MM.1S (cell line): ENCODE measurements around the gene R3HDM1.

Experiments
- DNase-seq: peaks from one replicate; pipeline ENCODE4 v3.0.0-alpha.2; 2015
- H2AFZ ChIP-seq: fragments of 300-600 bp; sonication (generic); 2 replicates; pipeline ENCODE4 v1.6.0; 2016; ENCODE audit warnings: antibody characterized with exemption, low read length
- H3F3A ChIP-seq: fragments of 300-600 bp; sonication (generic); 2 replicates; pipeline ENCODE4 v1.6.1; 2016; ENCODE audit warnings: mild to moderate bottlenecking, antibody characterized with exemption, low read length, moderate library complexity, mixed read lengths; ENCODE audit not compliant: insufficient read depth
- H3K27ac ChIP-seq: fragments of 300-600 bp; sonication (generic); 2 replicates; pipeline ENCODE4 v1.5.1; 2016; ENCODE audit warnings: mild to moderate bottlenecking, low read length
- H3K27me3 ChIP-seq: fragments of 300-600 bp; sonication (generic); replicated peaks from 2 replicates; pipeline ENCODE4 v1.6.0; 2016; ENCODE audit warnings: low read length; ENCODE audit not compliant: insufficient read depth
- H3K36me3 ChIP-seq: fragments of 300-600 bp; sonication (generic); replicated peaks from 2 replicates; pipeline ENCODE4 v1.6.1; 2016; ENCODE audit warnings: mild to moderate bottlenecking, low read length, mixed read lengths; ENCODE audit not compliant: insufficient read depth
- H3K4me1 ChIP-seq: fragments of 300-600 bp; sonication (generic); 2 replicates; pipeline ENCODE4 v1.6.1; 2016; ENCODE audit warnings: low read length, mixed read lengths
- H3K4me2 ChIP-seq: fragments of 300-600 bp; sonication (generic); 2 replicates; pipeline ENCODE4 v1.6.0; 2016; ENCODE audit warnings: low read depth, low read length
- H3K4me3 ChIP-seq: fragments of 300-600 bp; sonication (generic); 2 replicates; pipeline ENCODE4 v1.5.1; 2016; ENCODE audit warnings: low read length, mixed read lengths
- H3K79me2 ChIP-seq: fragments of 300-600 bp; sonication (generic); 2 replicates; pipeline ENCODE4 v1.6.1; 2016; ENCODE audit warnings: mixed run types, low read length, mixed read lengths
- H3K9ac ChIP-seq: fragments of 300-600 bp; sonication (generic); 2 replicates; pipeline ENCODE4 v1.6.1; 2016; ENCODE audit warnings: low read length, mixed read lengths
- H3K9me2 ChIP-seq: fragments of 300-600 bp; sonication (generic); replicated peaks from 2 replicates; pipeline ENCODE4 v1.6.1; 2016; ENCODE audit warnings: mild to moderate bottlenecking, low read length, mixed read lengths; ENCODE audit not compliant: insufficient read depth
- H3K9me3 ChIP-seq: fragments of 300-600 bp; sonication (generic); replicated peaks from 2 replicates; pipeline ENCODE4 v1.6.1; 2016; ENCODE audit warnings: mild to moderate bottlenecking, low read length, mixed read lengths; ENCODE audit not compliant: insufficient read depth
- H4K20me1 ChIP-seq: fragments of 300-600 bp; sonication (generic); 2 replicates; pipeline ENCODE4 v1.6.1; 2016; ENCODE audit warnings: mild to moderate bottlenecking, low read length, moderate library complexity, mixed read lengths; ENCODE audit not compliant: insufficient read depth
- EZH2 ChIP-seq: fragments of 300-600 bp; sonication (generic); optimal IDR thresholded peaks from 2 replicates; pipeline ENCODE3; 2017; ENCODE audit warnings: low read depth, mild to moderate bottlenecking, antibody characterized with exemption, low read length, mixed read lengths
- EZH2phosphoT487 ChIP-seq: fragments of 300-600 bp; sonication (generic); IDR thresholded peaks from 2 replicates; pipeline ENCODE4 v1.6.1; 2018; ENCODE audit warnings: antibody characterized with exemption, low read length
- TF ChIP-seq, protein P1 (sequence below): fragments of 300-600 bp; sonication (generic); IDR thresholded peaks from 2 replicates; pipeline ENCODE4 v1.5.1; 2016; ENCODE audit warnings: antibody characterized with exemption, low read length, mixed read lengths

The R3HDM1 gene

DNA sequence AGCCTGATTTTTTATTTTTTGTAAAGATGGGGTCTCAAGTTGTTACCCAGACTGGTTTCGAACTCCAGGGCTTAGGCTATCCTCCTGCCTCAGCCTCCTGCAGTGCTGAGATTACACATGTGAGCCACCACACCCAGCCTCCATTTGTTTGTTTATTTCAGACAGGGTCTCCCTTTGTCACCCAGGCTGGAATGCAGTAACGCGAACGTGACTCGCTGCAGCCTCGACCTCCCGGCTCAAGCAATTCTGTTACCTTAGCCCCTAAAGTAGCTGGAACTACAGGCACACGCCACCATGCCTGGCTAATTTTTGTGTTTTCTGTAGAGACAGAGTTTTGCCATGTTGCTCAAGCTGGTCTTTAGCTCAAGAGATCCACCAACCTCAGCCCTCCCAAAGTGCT lies 237.6 kb downstream of the R3HDM1 start:
- Histone ChIP-seq H3K79me2 (peaks cover 30% of the 10 kb centered on the region), H3K27ac (no peak overlapping the region), H3K36me3 (peaks cover 15% of the 10 kb centered on the region; the same call in 1 of the 2 replicates), H4K20me1 (no peaks in the 10 kb centered on the region), H3K9me2 (no peaks in the 10 kb centered on the region), H2AFZ (no peak overlapping the region), H3K9ac (no peak overlapping the region), H3K4me1 (no peaks in the 10 kb centered on the region), H3F3A (no peaks in the 10 kb centered on the region), H3K4me3 (no peak overlapping the region), H3K27me3 (no peaks in the 10 kb centered on the region), H3K4me2 (no peak overlapping the region), H3K9me3 (no peaks in the 10 kb centered on the region)
- no peak for DNase-seq
- no peak for TF ChIP-seq EZH2
- TF ChIP-seq EZH2phosphoT487 = no peak
- TF ChIP-seq, protein P1, sequence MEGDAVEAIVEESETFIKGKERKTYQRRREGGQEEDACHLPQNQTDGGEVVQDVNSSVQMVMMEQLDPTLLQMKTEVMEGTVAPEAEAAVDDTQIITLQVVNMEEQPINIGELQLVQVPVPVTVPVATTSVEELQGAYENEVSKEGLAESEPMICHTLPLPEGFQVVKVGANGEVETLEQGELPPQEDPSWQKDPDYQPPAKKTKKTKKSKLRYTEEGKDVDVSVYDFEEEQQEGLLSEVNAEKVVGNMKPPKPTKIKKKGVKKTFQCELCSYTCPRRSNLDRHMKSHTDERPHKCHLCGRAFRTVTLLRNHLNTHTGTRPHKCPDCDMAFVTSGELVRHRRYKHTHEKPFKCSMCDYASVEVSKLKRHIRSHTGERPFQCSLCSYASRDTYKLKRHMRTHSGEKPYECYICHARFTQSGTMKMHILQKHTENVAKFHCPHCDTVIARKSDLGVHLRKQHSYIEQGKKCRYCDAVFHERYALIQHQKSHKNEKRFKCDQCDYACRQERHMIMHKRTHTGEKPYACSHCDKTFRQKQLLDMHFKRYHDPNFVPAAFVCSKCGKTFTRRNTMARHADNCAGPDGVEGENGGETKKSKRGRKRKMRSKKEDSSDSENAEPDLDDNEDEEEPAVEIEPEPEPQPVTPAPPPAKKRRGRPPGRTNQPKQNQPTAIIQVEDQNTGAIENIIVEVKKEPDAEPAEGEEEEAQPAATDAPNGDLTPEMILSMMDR = no peak

DNA sequence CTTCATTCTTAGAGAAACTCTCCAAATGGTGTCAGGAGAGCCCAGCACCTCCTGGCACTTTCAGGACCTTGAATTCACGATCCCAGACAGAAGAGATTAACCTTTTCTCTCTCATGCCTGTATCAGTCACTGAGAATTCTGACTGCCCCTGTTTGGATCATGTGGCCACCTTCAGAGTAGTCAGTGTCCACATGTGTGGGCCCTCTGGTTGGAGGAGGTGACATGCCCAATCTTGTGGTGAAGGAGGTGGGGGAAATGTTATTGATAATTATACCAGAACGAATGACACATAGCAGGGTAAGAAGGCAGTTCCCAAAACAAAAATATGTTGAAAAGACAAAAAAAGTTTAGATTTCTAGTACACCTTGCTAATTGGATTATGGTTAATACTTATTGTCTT lies 242.0 kb downstream of the R3HDM1 start:
- Histone ChIP-seq H3K27me3 (no peaks in the 10 kb centered on the region), H3K9ac (no peak overlapping the region), H3F3A (no peaks in the 10 kb centered on the region), H3K36me3 (peaks cover 28% of the 10 kb centered on the region), H3K4me2 (no peak overlapping the region), H3K9me2 (no peaks in the 10 kb centered on the region), H3K9me3 (no peaks in the 10 kb centered on the region), H4K20me1 (no peaks in the 10 kb centered on the region), H3K4me1 (no peaks in the 10 kb centered on the region), H3K27ac (no peak overlapping the region), H3K4me3 (no peak overlapping the region), H2AFZ (no peak overlapping the region), H3K79me2 (peaks cover 5% of the 10 kb centered on the region)
- no peak for DNase-seq
- no peak for TF ChIP-seq EZH2
- TF ChIP-seq, protein P1 = no peak

DNA sequence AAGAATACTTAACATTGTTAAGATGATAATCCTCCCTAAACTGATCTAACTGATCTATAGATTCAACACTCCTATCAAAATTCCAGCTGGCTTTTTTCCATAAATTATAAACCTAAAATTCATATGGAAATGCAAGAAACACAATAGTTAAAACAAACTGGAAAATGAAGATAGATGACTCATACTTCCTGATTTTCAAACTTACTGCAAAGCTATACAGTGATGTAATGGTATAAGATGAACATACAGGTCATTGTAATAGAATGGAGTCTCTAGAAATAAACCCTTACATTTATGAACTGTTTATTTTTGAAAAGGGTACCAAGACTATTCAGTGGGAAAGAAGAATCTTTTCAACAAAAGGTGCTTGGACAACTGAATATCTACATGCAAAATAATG lies 242.6 kb downstream of the R3HDM1 start:
- DNase-seq = no peak
- TF ChIP-seq EZH2phosphoT487 (no peak), EZH2 (no peak)
- TF ChIP-seq, protein P1 = no peak
- Histone ChIP-seq H3K4me1 (no peaks in the 10 kb centered on the region), H3K27me3 (no peaks in the 10 kb centered on the region), H3K9ac (no peak overlapping the region), H3K4me3 (no peak overlapping the region), H3K27ac (no peak overlapping the region), H3K4me2 (no peak overlapping the region), H3K79me2 (peaks cover 3% of the 10 kb centered on the region), H4K20me1 (no peaks in the 10 kb centered on the region), H2AFZ (no peak overlapping the region), H3K9me3 (no peaks in the 10 kb centered on the region), H3F3A (no peaks in the 10 kb centered on the region), H3K9me2 (no peaks in the 10 kb centered on the region), H3K36me3 (peaks cover 29% of the 10 kb centered on the region)
